T-cell (primary cell): ENCODE measurements around the gene CHRNB2. TPM values are rescaled to one million over a fixed set of nuclear protein-coding genes. Genes with fewer than 3 reads are reported as not detected.
A peak's percentile ranks its signal among the peaks of the same experiment; 100 is the strongest.

ENCODE experiments used
- ATAC-seq, 4 experiments: fragments of 200-7000 bp in 3 of 4; fragments of 150-1000 bp in 1 of 4; cut with Tn5 transposase; replicated peaks in 1 of 4; 1 replicate in 3 of 4; 2 replicates in 1 of 4; pipeline ENCODE4 v1.10.0; 2021; ENCODE audit warnings: moderate library complexity in 3 of 4, mild to moderate bottlenecking in 2 of 4, moderate number of reproducible peaks in 1 of 4
- CTCF ChIA-PET, 2 donors: fragments of 300-600 bp; sonication (Branson Sonifier 250); formaldehyde crosslinking; loops; one replicate each; lab custom pipeline; 2022; ENCODE audit warnings: antibody characterized with exemption in 2 of 2; lab: Charles Lee
- POLR2A ChIA-PET, 2 donors: fragments of 300-600 bp; sonication (Branson Sonifier 250); formaldehyde crosslinking; loops; one replicate each; lab custom pipeline; 2022; ENCODE audit warnings: antibody characterized with exemption in 2 of 2; lab: Charles Lee
- DNase-seq, 35 experiments: peaks; one replicate each; pipeline versions ENCODE4 v3.0.0 to v3.0.0-alpha.2; 2013 to 2023
- H3K27ac ChIP-seq: one replicate; pipeline ENCODE4 v1.5.1; 2013; ENCODE audit warnings: low read length
- H3K27me3 ChIP-seq, 2 experiments: replicated peaks in 1 of 2; 1 replicate in 1 of 2; 2 replicates in 1 of 2; pipeline versions ENCODE4 v1.6.1 to v1.7.0; 2013; ENCODE audit warnings: low read length in 1 of 2, mixed read lengths in 1 of 2; ENCODE audit not compliant: control insufficient read depth in 2 of 2, insufficient read depth in 2 of 2; ENCODE audit errors: extremely low read depth in 1 of 2
- H3K36me3 ChIP-seq, 2 donors: 1 replicate in 1 of 2; 2 replicates in 1 of 2; pipeline versions ENCODE4 v1.6.1 to v1.7.0; 2013; ENCODE audit warnings: low read length in 1 of 2; ENCODE audit not compliant: control insufficient read depth in 2 of 2, insufficient read depth in 1 of 2; ENCODE audit errors: extremely low read depth in 1 of 2
- H3K4me1 ChIP-seq, 2 experiments: 1 replicate in 1 of 2; 2 replicates in 1 of 2; pipeline versions ENCODE4 v1.6.1 to v1.7.0; 2013; ENCODE audit warnings: low read length in 2 of 2, mixed read lengths in 1 of 2; ENCODE audit not compliant: insufficient read depth in 2 of 2, control insufficient read depth in 1 of 2; ENCODE audit errors: extremely low read depth in 1 of 2
- H3K4me3 ChIP-seq, 2 donors: 1 replicate in 1 of 2; 2 replicates in 1 of 2; pipeline versions ENCODE4 v1.5.1 to v1.7.0; 2013; ENCODE audit warnings: mild to moderate bottlenecking in 2 of 2, low read length in 1 of 2, moderate library complexity in 1 of 2; ENCODE audit not compliant: control insufficient read depth in 1 of 2; ENCODE audit errors: extremely low read depth in 1 of 2
- H3K9me3 ChIP-seq: 2 replicates; pipeline ENCODE4 v1.7.0; 2013
- H3K27ac Mint-ChIP-seq, 2 donors: one replicate each; pipeline ENCODE4 v1.8.0; 2020 to 2021; ENCODE audit warnings: mild to moderate bottlenecking in 2 of 2, mixed read lengths in 2 of 2
- H3K27me3 Mint-ChIP-seq, 2 donors: one replicate each; pipeline ENCODE4 v1.8.0; 2021 to 2022; ENCODE audit warnings: mixed read lengths in 2 of 2
- H3K36me3 Mint-ChIP-seq: one replicate; pipeline ENCODE4 v1.8.0; 2021; ENCODE audit warnings: mixed read lengths
- H3K4me1 Mint-ChIP-seq, 3 donors: one replicate each; pipeline ENCODE4 v1.8.0; 2020 to 2022; ENCODE audit warnings: mixed read lengths in 3 of 3, mild to moderate bottlenecking in 1 of 3
- H3K4me3 Mint-ChIP-seq, 3 donors: one replicate each; pipeline ENCODE4 v1.8.0; 2020 to 2022; ENCODE audit warnings: mild to moderate bottlenecking in 3 of 3, mixed read lengths in 3 of 3, moderate library complexity in 3 of 3
- H3K9me3 Mint-ChIP-seq, 3 donors: one replicate each; pipeline ENCODE4 v1.8.0; 2020 to 2022; ENCODE audit warnings: mixed read lengths in 3 of 3
- WGBS: methylation state at CpG from one replicate; pipeline ENCODE4 v1.1.5; 2013; ENCODE audit warnings: missing lambda C conversion rate; ENCODE audit not compliant: insufficient coverage; 5-methylcytosine and 5-hydroxymethylcytosine counted together
- total RNA-seq, 35 experiments: library from RNA in 6 of 35; stranded (reverse) in 6 of 35; fragments of 120-200 nt in 1 of 35; gene quantifications; one replicate each; pipeline versions ENCODE4 v1.2.1 to v1.2.4 and lab custom pipeline; 2013 to 2026

The CHRNB2 gene
- total RNA-seq, 5 donors from 2014 or later (not counting 1 experiment from before 2014, with no cell fraction given): 0.15 TPM; not detected in 4

DNA sequence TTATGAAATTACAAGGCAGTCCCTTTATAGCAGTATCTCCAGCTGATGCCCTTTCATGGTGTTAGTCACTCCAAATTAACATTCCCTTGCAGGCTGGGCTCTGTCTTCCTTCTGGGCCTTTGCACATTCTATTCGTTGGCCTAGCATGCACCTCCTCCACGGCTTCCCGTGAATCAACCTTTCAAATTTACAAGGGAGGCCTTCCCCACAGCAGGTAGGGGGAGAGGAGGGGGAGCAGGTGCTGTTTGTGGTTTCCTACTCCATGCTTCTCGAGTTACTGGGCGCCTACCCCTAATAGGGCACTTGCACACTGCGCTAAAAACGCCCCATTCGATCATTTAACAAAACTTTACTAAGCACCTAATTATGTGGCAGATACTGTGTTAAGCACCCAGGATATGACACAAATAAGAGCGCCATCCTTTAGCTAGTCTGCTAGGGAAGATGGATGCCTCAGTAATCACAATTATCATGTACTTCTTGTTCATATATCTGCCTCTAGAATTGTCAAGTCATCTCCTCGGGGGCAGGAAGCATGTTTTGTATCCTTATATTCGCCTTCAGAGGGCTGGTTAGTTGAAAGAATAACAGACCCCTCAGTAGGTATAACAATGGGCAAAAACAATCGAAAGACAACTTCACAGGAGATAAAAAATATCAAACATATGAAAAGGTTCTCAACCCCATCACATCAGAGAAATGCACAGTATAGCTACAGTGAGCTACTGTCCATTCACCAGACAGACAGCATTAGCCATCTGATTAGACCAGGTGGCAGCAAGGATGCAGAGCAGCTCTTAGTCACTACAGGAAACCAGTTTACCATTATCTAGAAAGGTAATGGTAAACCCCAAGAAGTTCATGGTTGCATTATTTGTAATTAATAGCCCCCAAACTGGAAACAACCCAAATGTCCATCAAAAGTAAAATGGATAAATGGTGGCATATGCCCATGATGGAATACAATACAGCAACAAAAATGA is 42.1 kb downstream of the CHRNB2 start:
- peak overlapping the region; percentile 97 to 98 for H3K27ac Mint-ChIP-seq

DNA sequence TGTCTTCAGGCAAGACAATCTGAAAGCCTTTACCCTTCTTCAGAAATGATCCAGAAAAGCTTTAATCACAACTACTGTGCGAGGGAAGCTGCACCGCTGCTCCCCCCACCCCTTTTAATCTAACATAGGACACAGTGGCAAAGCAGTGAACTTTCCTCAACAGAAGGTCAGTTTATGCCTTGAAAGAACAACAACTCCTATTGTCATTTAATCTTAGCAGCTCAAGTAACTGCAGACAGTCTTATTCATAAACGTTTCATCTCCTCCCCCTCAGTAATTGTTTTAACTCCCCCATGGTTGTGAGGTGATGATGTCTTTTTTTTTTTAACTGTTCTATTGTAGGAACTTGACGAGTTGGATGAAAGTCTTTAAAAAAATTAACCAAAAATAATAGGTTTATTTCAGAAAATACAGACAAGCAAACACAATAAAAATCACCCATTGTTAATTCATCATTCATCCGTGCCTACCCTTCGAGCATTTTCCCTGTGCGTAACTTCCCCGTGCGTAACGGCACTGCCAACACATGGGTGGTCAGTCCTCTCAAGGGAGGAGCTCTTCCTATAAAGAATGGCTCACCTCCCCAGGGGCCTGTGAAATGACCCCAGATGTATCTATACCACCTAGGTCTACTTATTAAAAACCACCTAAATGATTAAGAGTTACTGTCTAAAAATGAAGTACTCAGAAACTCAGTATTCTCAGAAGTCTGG is 43.7 kb downstream of the CHRNB2 start:
- Histone ChIP-seq H3K9me3 (no peaks in the 10 kb centered on the region), H3K4me1 (peaks cover 19 to 35% of the 10 kb centered on the region in 2 experiments), H3K36me3 (no peaks in the 10 kb centered on the region), H3K4me3 (no peak overlapping the region), H3K27ac (no peak overlapping the region), H3K27me3 (no peaks in the 10 kb centered on the region)
- H3K36me3 Mint-ChIP-seq: no peaks in the 10 kb centered on the region
- no peak for ATAC-seq
- H3K27me3 Mint-ChIP-seq: no peaks in the 10 kb centered on the region
- CTCF ChIA-PET: interaction anchor here (0.5 to 0.6 kb wide), 2 partner anchors 16 to 556 kb away, joined by 3 to 6 read pairs; no protein-coding TSS in a partner anchor
- no peak overlapping the region for H3K4me3 Mint-ChIP-seq
- DNase-seq: no peak
- H3K4me1 Mint-ChIP-seq: peaks cover 60 to 70% (median 60%) of the 10 kb centered on the region in 3 donors
- POLR2A ChIA-PET: no interaction called here
- H3K9me3 Mint-ChIP-seq: no peaks in the 10 kb centered on the region
- peak overlapping the region; percentile 58 to 66 for H3K27ac Mint-ChIP-seq
- WGBS: no CpG with 5 or more reads among the region's 10 CpGs

More for the DNA sequence above, 42.1 kb downstream of the CHRNB2 start:
- no peaks in the 10 kb centered on the region for H3K27me3 ChIP-seq
- no peaks in the 10 kb centered on the region for H3K9me3 ChIP-seq
- Mint-ChIP-seq H3K4me3 (peak overlapping the region; percentile 93 to 96 (median 95)), H3K4me1 (peaks cover 66 to 75% (median 67%) of the 10 kb centered on the region in 3 donors), H3K9me3 (no peaks in the 10 kb centered on the region), H3K36me3 (peaks cover 8% of the 10 kb centered on the region), H3K27me3 (no peaks in the 10 kb centered on the region)
- 0% methylated on average over 3 of the region's 12 CpGs for WGBS
- POLR2A ChIA-PET: interaction anchor here in 1 of 2 donors (0.5 to 1.5 kb wide), 4 partner anchors 11 to 585 kb away, joined by 3 read pairs; partner anchors contain the start of gene PYGO2
- peaks cover 0 to 7% of the 10 kb centered on the region in 2 donors for H3K36me3 ChIP-seq
- peak overlapping the region in 1 of 2 donors; percentile 79 for H3K4me3 ChIP-seq
- peak overlapping the region; percentile 92 for H3K27ac ChIP-seq
- CTCF ChIA-PET: interaction anchor here in 1 of 2 donors (1.0 to 1.3 kb wide), 3 partner anchors 10 to 50 kb away, joined by 3 to 4 read pairs (median 3); no protein-coding TSS in a partner anchor
- H3K4me1 ChIP-seq: peaks cover 23 to 43% of the 10 kb centered on the region in 2 experiments
- DNase-seq: peak; percentile 10 to 77 (median 52)
- ATAC-seq: peak; percentile 39 to 56 (median 52)

DNA sequence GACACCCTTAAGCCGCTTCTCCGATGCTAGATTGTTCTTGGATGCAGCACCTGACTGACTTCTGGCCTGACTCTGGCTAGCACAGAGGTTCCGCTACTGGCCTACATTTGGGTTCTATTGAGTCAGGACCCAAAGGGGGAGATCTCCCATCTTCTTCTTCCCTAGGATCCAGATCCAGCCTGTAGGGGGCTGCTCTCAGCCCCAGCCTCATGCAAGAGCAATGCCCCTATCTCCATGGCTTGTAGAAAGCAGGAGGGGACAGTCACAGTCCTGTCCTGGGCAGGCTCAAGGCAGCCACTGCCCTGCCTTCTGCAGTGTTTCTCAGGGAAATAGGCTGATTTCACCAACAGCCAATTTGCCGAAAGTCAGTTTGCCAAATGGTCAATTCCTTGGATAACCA is 46.7 kb downstream of the CHRNB2 start:
- no peak overlapping the region for H3K4me3 Mint-ChIP-seq

DNA sequence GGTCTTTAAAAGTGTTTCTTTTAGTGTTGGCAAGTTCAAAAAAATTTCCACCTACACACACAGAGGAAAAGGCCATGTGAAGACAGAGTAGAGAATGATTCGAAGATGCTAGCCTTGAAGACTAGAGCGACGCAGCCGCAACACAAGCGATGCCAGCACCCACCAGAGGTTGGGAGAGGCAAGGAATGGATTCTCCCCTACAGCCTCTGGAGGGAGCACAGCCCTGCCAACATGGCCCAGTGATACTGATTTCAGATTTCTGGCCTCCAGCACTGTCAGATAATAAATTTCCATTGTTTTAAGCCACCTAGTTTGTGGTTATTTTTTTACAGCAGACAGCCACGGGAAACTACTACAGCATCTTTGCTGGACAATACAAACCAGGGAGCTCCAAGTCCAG is 47.3 kb downstream of the CHRNB2 start:
- no peak overlapping the region for H3K27ac ChIP-seq
- H3K4me1 ChIP-seq: peaks cover 2 to 9% of the 10 kb centered on the region in 2 experiments
- no peaks in the 10 kb centered on the region for H3K27me3 Mint-ChIP-seq
- H3K27me3 ChIP-seq: no peaks in the 10 kb centered on the region
- DNase-seq: no peak
- H3K4me1 Mint-ChIP-seq: peaks cover 47 to 54% (median 50%) of the 10 kb centered on the region in 3 donors
- CTCF ChIA-PET: no interaction called here
- H3K27ac Mint-ChIP-seq: peak overlapping the region; percentile 24 to 54
- H3K9me3 Mint-ChIP-seq: no peaks in the 10 kb centered on the region
- H3K4me3 Mint-ChIP-seq: no peak overlapping the region
- POLR2A ChIA-PET: no interaction called here
- H3K4me3 ChIP-seq: no peak overlapping the region
- ATAC-seq: peak in 1 of 4 experiments; percentile 39
- no peaks in the 10 kb centered on the region for H3K9me3 ChIP-seq
- 17% methylated on average over 1 of the region's 6 CpGs for WGBS
- H3K36me3 ChIP-seq: peaks cover 0 to 8% of the 10 kb centered on the region in 2 donors
- H3K36me3 Mint-ChIP-seq: peaks cover 3% of the 10 kb centered on the region

More for the DNA sequence above, 46.7 kb downstream of the CHRNB2 start:
- DNase-seq (no peak), ATAC-seq (no peak)
- no peak overlapping the region for H3K4me3 ChIP-seq
- POLR2A ChIA-PET: no interaction called here
- WGBS: 100% methylated on average over 3 of the region's 4 CpGs
- peaks cover 3% of the 10 kb centered on the region for H3K36me3 Mint-ChIP-seq
- H3K9me3 Mint-ChIP-seq: no peaks in the 10 kb centered on the region
- no peak overlapping the region for H3K27ac ChIP-seq
- H3K4me1 Mint-ChIP-seq: peaks cover 47 to 55% (median 51%) of the 10 kb centered on the region in 3 donors
- no peaks in the 10 kb centered on the region for H3K27me3 ChIP-seq
- H3K27ac Mint-ChIP-seq: peak overlapping the region in 1 of 2 donors; percentile 48
- CTCF ChIA-PET: interaction anchor here in 1 of 2 donors (1.0 kb wide), 1 partner anchor 14 kb away, joined by 3 read pairs; no protein-coding TSS in a partner anchor
- H3K4me1 ChIP-seq: peaks cover 7 to 16% of the 10 kb centered on the region in 2 experiments
- H3K27me3 Mint-ChIP-seq: no peaks in the 10 kb centered on the region
- H3K9me3 ChIP-seq: no peaks in the 10 kb centered on the region
- peaks cover 0 to 4% of the 10 kb centered on the region in 2 donors for H3K36me3 ChIP-seq

DNA sequence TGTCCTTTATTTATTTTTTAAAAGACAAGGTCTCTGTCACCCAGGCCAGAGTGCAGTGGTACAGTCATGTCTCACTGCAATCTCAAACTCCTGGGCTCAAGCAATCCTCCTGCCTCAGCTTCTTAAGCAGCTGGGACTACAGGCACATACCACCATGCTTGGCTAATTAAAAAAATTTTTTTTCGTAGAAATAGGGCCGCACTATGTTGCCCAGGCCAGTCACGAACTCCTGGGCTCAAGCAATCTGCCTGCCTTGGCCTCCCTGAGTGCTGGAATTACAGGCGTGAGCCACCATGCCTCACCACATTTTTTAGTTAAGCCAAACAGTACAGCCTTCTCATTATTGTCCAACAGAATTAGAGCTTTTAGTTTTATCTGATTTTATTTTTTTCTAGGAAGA is 47.8 kb downstream of the CHRNB2 start:
- 100% methylated on average over 2 of the region's 4 CpGs for WGBS
- no peak overlapping the region for H3K27ac ChIP-seq
- H3K27me3 ChIP-seq: no peaks in the 10 kb centered on the region
- H3K9me3 ChIP-seq: no peaks in the 10 kb centered on the region
- Mint-ChIP-seq H3K36me3 (peaks cover 3% of the 10 kb centered on the region), H3K27me3 (no peaks in the 10 kb centered on the region), H3K4me3 (no peak overlapping the region), H3K9me3 (no peaks in the 10 kb centered on the region), H3K27ac (no peak overlapping the region), H3K4me1 (peaks cover 43 to 50% (median 46%) of the 10 kb centered on the region in 3 donors)
- no peak for ATAC-seq
- ChIA-PET CTCF (no interaction called here), POLR2A (no interaction called here)
- peaks cover 0 to 8% of the 10 kb centered on the region in 2 donors for H3K36me3 ChIP-seq
- no peak for DNase-seq
- H3K4me3 ChIP-seq: no peak overlapping the region
- peaks cover 0 to 6% of the 10 kb centered on the region in 2 experiments for H3K4me1 ChIP-seq
